Measurements from ENCODE around the gene ITPA.

DNA sequence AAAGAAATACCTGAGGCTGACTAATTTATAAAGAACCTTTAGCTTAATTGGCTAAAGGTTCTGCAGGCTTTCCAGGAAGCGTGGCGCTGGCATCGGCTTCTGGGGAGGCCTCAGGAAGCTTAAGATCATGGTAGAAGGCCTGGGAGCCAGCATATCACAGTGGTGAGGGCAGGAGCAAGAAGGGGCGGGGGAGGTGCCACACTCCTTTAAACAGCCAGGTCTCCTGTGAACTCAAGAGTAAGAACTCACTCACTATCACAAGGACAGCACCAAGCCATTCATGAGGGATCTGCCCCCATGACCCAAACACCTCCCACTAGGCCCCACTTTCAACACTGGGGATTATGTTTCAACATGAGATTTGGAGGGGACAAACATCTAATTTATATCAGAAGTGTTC is 64.1 kb downstream of the ITPA start:
- TF ChIP-seq CTCF (conservative IDR thresholded peaks at IDR 0.05) = no peak
- TF ChIP-seq EZH2 (IDR thresholded peaks at IDR 0.05; ENCODE audit: low read depth) = no peak

Measured in PC-9 (cell line).